Thyroid gland (tissue), 4 donors: ENCODE results near the gene TOMM5. TPM values are rescaled to one million over a fixed set of nuclear protein-coding genes. Genes with fewer than 3 reads are reported as not detected.

Source experiments
- DNase-seq, 2 donors: peaks; one replicate each; pipeline ENCODE4 v3.0.0-alpha.2; 2019
- H3K27ac ChIP-seq, 3 donors: fragments of 200-600 bp; sonication (generic); 1 replicate in 2 of 3; 2 replicates in 1 of 3; pipeline ENCODE4 v1.5.1; 2016 to 2019; ENCODE audit warnings: mild to moderate bottlenecking in 1 of 3, moderate library complexity in 1 of 3
- H3K27me3 ChIP-seq: fragments of 200-600 bp; sonication (generic); one replicate; pipeline ENCODE4 v1.5.1; 2019
- H3K36me3 ChIP-seq, 2 donors: fragments of 200-600 bp; sonication (generic); one replicate each; pipeline ENCODE4 v1.5.1; 2016 to 2019
- H3K4me1 ChIP-seq, 2 donors: fragments of 200-600 bp; sonication (generic); one replicate each; pipeline ENCODE4 v1.5.1; 2017 to 2019
- H3K4me3 ChIP-seq, 3 donors: fragments of 200-600 bp; sonication (generic); replicated peaks in 1 of 3; 1 replicate in 2 of 3; 2 replicates in 1 of 3; pipeline ENCODE4 v1.5.1; 2016; ENCODE audit warnings: mild to moderate bottlenecking in 1 of 3
- H3K9me3 ChIP-seq: fragments of 200-600 bp; sonication (generic); one replicate; pipeline ENCODE4 v1.5.1; 2017
- POLR2A ChIP-seq, 2 donors: fragments of 450-650 bp; IDR thresholded peaks; one replicate each; pipeline ENCODE4 v1.6.1; 2017; ENCODE audit warnings: antibody characterized with exemption in 2 of 2, mild to moderate bottlenecking in 2 of 2, moderate library complexity in 1 of 2
- WGBS, 2 donors: methylation state at CpG; one replicate each; pipeline ENCODE4 v1.1.5; 2017; 5-methylcytosine and 5-hydroxymethylcytosine counted together
- intact Hi-C: fragments of 100-400 bp; cut with DNase I; formaldehyde crosslinking; loops from one replicate; pipeline ENCODE4 v1.15.1; 2023
- total RNA-seq, 4 donors: library from RNA; depleted of rRNA; stranded (reverse); fragments of >200 nt; gene quantifications; one replicate each; pipeline ENCODE4 v1.2.3, GENCODE V29; 2016
- TF ChIP-seq, protein P1 (sequence below), 6 experiments: fragments of 200-600 bp in 3 of 6; fragments of 450-650 bp in 3 of 6; sonication (generic) in 3 of 6; IDR thresholded peaks; one replicate each; pipeline ENCODE4 v1.5.1; 2016 to 2019; ENCODE audit warnings: antibody characterized with exemption in 6 of 6, mild to moderate bottlenecking in 2 of 6, inconsistent platforms in 1 of 6, moderate library complexity in 1 of 6

Gene TOMM5
- total RNA-seq, 4 donors from 2014 or later = 56.7 to 110 (median 85.0) TPM

DNA sequence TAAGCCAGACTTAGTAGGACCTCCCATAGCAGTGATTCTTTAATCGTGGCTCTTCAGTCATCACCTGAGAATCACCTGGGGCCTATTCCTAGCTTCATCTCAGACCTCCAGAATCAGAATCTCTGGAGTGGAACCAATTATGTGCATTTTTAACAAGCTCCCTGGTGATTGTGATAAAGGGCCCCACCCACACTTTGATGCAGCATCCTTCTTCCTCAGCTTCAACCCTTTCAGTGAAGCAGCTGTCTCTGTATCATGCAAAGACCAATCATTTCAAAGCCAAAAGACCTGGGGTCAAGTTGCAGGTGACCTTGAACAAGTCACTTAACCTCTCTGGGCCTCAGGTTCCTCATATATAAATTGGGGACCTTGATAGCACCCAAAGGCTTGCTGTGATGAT is 33.3 kb downstream of the TOMM5 start:
- 93 to 100% methylated on average over 1 of the region's 1 CpG for WGBS, 2 donors
- TF ChIP-seq, protein P1, sequence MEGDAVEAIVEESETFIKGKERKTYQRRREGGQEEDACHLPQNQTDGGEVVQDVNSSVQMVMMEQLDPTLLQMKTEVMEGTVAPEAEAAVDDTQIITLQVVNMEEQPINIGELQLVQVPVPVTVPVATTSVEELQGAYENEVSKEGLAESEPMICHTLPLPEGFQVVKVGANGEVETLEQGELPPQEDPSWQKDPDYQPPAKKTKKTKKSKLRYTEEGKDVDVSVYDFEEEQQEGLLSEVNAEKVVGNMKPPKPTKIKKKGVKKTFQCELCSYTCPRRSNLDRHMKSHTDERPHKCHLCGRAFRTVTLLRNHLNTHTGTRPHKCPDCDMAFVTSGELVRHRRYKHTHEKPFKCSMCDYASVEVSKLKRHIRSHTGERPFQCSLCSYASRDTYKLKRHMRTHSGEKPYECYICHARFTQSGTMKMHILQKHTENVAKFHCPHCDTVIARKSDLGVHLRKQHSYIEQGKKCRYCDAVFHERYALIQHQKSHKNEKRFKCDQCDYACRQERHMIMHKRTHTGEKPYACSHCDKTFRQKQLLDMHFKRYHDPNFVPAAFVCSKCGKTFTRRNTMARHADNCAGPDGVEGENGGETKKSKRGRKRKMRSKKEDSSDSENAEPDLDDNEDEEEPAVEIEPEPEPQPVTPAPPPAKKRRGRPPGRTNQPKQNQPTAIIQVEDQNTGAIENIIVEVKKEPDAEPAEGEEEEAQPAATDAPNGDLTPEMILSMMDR (IDR thresholded peaks at IDR 0.05) = no peak
- no peak for TF ChIP-seq POLR2A (IDR thresholded peaks at IDR 0.05)
- intact Hi-C loops = no loop called here
- no peaks in the 10 kb centered on the region for H3K36me3 ChIP-seq
- no peak overlapping the region for H3K4me3 ChIP-seq
- no peaks in the 10 kb centered on the region for H3K27me3 ChIP-seq
- H3K4me1 ChIP-seq = no peaks in the 10 kb centered on the region
- no peak overlapping the region for H3K27ac ChIP-seq
- H3K9me3 ChIP-seq = no peaks in the 10 kb centered on the region
- DNase-seq = no peak

DNA sequence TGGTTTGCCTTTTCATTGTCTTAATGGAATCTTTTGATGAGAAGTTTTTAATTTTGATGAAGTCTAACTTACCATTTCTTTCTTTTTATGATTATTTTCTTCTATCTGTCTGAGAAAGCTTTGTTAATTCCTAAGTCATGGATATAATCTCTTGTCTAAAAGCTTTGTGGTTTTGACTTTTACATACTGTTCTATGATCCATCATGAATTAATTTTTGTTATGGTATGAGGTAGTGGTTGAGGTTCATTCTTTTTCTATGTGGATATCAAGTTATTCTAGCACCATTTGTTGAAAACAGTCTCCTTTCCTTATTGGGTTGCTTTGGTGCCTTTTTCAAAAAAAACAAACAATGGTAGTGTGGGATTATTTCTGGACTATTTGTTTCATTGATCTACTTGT is 36.6 kb downstream of the TOMM5 start:
- Histone ChIP-seq H3K27ac (no peak overlapping the region), H3K9me3 (no peaks in the 10 kb centered on the region), H3K4me3 (no peak overlapping the region), H3K36me3 (no peaks in the 10 kb centered on the region), H3K4me1 (no peaks in the 10 kb centered on the region), H3K27me3 (no peaks in the 10 kb centered on the region)
- TF ChIP-seq, protein P1 (IDR thresholded peaks at IDR 0.05) = no peak
- TF ChIP-seq POLR2A (IDR thresholded peaks at IDR 0.05) = no peak
- DNase-seq = no peak
- intact Hi-C loops = no loop called here

DNA sequence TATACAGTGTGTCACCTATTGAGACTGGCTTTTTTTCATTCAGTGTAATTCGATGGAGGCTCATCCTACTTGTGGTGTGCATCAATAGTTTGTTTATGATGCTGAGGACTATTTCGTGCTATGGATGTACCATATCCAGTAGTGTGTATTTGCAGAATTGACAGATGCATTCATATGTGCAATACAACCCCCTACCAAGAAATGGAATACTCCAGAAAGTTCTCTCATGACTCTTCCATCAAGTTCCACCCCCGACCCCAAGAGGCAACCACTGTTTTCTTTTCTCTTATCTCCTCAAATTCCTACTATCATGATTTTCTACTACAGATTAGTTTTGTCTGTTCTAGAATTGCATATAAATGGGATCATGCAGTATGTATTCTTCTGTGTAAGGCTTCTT is 38.1 kb downstream of the TOMM5 start:
- WGBS, 2 donors = 91 to 97% methylated on average over 3 of the region's 3 CpGs
- Histone ChIP-seq H3K4me1 (peaks cover 5% of the 10 kb centered on the region in 2 donors), H3K27ac (no peak overlapping the region), H3K27me3 (no peaks in the 10 kb centered on the region), H3K4me3 (no peak overlapping the region), H3K9me3 (no peaks in the 10 kb centered on the region), H3K36me3 (no peaks in the 10 kb centered on the region)
- DNase-seq = no peak
- intact Hi-C loops = no loop called here
- TF ChIP-seq, protein P1 (IDR thresholded peaks at IDR 0.05) = no peak
- TF ChIP-seq POLR2A (IDR thresholded peaks at IDR 0.05) = no peak

DNA sequence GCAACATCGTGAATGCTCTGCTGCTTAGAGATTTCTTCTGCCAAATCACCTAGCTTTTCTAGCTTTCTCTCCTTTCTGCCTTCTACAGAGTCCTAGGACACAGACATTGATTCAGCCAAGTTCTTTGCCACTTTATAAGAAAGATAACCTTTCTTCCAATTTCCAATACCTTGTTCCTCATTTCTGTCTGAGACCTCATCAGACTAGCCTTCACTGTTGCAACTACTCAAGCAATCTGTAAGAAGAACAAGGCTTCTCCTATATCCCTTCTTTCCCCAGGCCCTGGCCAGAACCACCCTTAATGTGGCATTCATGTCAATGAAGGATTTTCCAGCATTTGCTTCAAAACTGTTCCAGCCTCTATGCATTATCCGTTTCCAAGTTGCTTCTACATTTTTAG is 40.5 kb downstream of the TOMM5 start:
- Histone ChIP-seq H3K27ac (peak overlapping the region in 2 of 3 donors; percentile 36 to 40), H3K36me3 (no peaks in the 10 kb centered on the region), H3K9me3 (no peaks in the 10 kb centered on the region), H3K27me3 (no peaks in the 10 kb centered on the region), H3K4me3 (no peak overlapping the region), H3K4me1 (peaks cover 6 to 8% of the 10 kb centered on the region in 2 donors)
- no peak for DNase-seq
- 87 to 90% methylated on average over 2 of the region's 2 CpGs for WGBS, 2 donors
- TF ChIP-seq, protein P1 (IDR thresholded peaks at IDR 0.05) = no peak
- intact Hi-C loops = no loop called here

DNA sequence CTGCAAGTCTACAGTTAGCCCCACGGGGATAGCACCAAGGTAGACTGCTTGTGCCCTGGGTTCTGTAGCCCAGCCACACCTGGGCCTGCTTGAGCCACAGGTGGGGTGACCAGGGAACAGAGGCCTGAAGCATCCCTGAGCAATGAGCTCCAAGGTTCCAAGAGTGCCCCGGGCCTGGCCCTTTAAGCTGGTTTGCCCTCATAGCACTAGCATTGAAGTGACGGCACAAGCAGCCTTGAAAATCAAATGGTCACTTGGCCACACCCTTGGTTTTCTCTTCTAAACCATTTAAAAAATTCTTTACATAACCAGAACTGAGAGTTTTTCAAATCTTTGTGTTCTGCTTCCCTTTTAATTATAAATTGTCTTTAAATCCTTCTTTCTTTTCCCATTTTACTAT is 40.9 kb downstream of the TOMM5 start:
- no peak for TF ChIP-seq POLR2A (IDR thresholded peaks at IDR 0.05)
- TF ChIP-seq, protein P1 (IDR thresholded peaks at IDR 0.05) = no peak
- Histone ChIP-seq H3K4me3 (no peak overlapping the region), H3K4me1 (peaks cover 6 to 8% of the 10 kb centered on the region in 2 donors), H3K27ac (peak overlapping the region in 2 of 3 donors; percentile 36 to 40), H3K27me3 (no peaks in the 10 kb centered on the region), H3K9me3 (no peaks in the 10 kb centered on the region), H3K36me3 (no peaks in the 10 kb centered on the region)
- DNase-seq = no peak
- intact Hi-C loops = no loop called here
- 84 to 88% methylated on average over 2 to 3 of the region's 3 CpGs for WGBS, 2 donors
